Measurements from ENCODE around the gene CAP2.
"Not testable (repeated sequence)": the region's sequence is repeated elsewhere in the genome, so short reads cannot be mapped to it uniquely, and the experiment has no call there.

GRCh38 chr6:17581282-17581681 lies 187.9 kb downstream of the CAP2 start:
- not testable (repeated sequence) for TF ChIP-seq CTCF, POLR2A (IDR thresholded peaks at IDR 0.05)
